ENCODE results near the gene LSM14B. TPM values are rescaled to one million over a fixed set of nuclear protein-coding genes. Genes with fewer than 3 reads are reported as not detected.

Gene LSM14B
- total RNA-seq, 1 experiment from 2014 or later = 51.3 TPM

- CTCF ChIA-PET = no interaction called here
- no peak overlapping the region for H3K4me3 ChIP-seq (replicated peaks in 1 of 2; ENCODE audit: low read depth in 1 of 2, low read length in 2 of 2)
- no TSS peak for BruUV-seq (replicated peaks)
- DNase-seq (ENCODE audit: low read depth, low spot score) (no peak), ATAC-seq (no peak)
- intact Hi-C loops (cut with micrococcal nuclease) = no loop called here
- H3K4me1 ChIP-seq (ENCODE audit: control insufficient read depth in 1 of 2, insufficient read depth in 2 of 2, low read length in 2 of 2) = peaks cover 19 to 20% of the 10 kb centered on the region in 2 experiments
- H3K9me2 ChIP-seq (ENCODE audit: insufficient read depth) = no peaks in the 10 kb centered on the region
- RAD21 ChIA-PET (ENCODE audit: low non-redundant PET in 1 of 2, low total read pairs in 2 of 2, uncharacterized antibody in 2 of 2, unreplicated experiment in 2 of 2) = no interaction called here
- no peak overlapping the region for H3K4me2 ChIP-seq (ENCODE audit: low read length)
- peaks cover 19 to 29% of the 10 kb centered on the region in 2 experiments; a peak in 3 of 4 replicates for H3K36me3 ChIP-seq (ENCODE audit: control insufficient read depth in 1 of 2, insufficient read depth in 2 of 2, low read length in 2 of 2)
- TF ChIP-seq ELF1 (IDR thresholded peaks at IDR 0.05; ENCODE audit: borderline replicate concordance, low read depth) (no peak), REST (IDR thresholded peaks at IDR 0.05; ENCODE audit: low read depth) (no peak), POLR2A (IDR thresholded peaks at IDR 0.05; ENCODE audit: borderline replicate concordance, extremely low read depth, insufficient read depth, insufficient read length) (no peak), SIN3A (IDR thresholded peaks at IDR 0.05; ENCODE audit: low read depth) (no peak), EZH2phosphoT487 (IDR thresholded peaks at IDR 0.05; ENCODE audit: borderline replicate concordance) (no peak), CEBPB (IDR thresholded peaks at IDR 0.05; ENCODE audit: low read depth) (no peak), JUND (IDR thresholded peaks at IDR 0.05) (no peak), TCF7L2 (IDR thresholded peaks at IDR 0.05; ENCODE audit: borderline replicate concordance, extremely low read depth, insufficient read depth, insufficient read length) (no peak), ATF3 (IDR thresholded peaks at IDR 0.05) (no peak), YY1 (IDR thresholded peaks at IDR 0.05; ENCODE audit: extremely low read depth, insufficient replicate concordance, low read depth, low read length) (no peak), ZFX (IDR thresholded peaks at IDR 0.05) (no peak)
- no peak overlapping the region for H3K9ac ChIP-seq (ENCODE audit: low read length)
- H3K27ac ChIP-seq (ENCODE audit: low read depth, low read length) = no peak overlapping the region
- no peaks in the 10 kb centered on the region for H3K27me3 ChIP-seq (ENCODE audit: insufficient read depth, low read length)
- no peaks in the 10 kb centered on the region for H4K20me1 ChIP-seq (ENCODE audit: insufficient read depth)
- peaks cover 15% of the 10 kb centered on the region; the same call in 1 of the 2 replicates for H3K79me2 ChIP-seq (ENCODE audit: insufficient read depth, low read length)
- H3K9me3 ChIP-seq (ENCODE audit: control insufficient read depth in 1 of 2, insufficient read depth in 1 of 2, low read depth in 1 of 2, low read length in 2 of 2) = no peaks in the 10 kb centered on the region
- POLR2A ChIA-PET = no interaction called here
- no peak overlapping the region for H2AFZ ChIP-seq (ENCODE audit: low read depth, low read length, poor library complexity, severe bottlenecking)
Observed at GRCh38 chr20:62164879-62165761, 42.8 kb downstream of the LSM14B start.
